B cell (primary cell): ENCODE data around the gene FRMD4B. TPM values are rescaled to one million over a fixed set of nuclear protein-coding genes. Genes with fewer than 3 reads are reported as not detected.
A peak's percentile ranks its signal among the peaks of the same experiment; 100 is the strongest.

Experiments used
- ATAC-seq: fragments of 200-7000 bp; cut with Tn5 transposase; one replicate; pipeline ENCODE4 v1.10.0; 2021; ENCODE audit warnings: low read depth, mild to moderate bottlenecking, moderate number of reproducible peaks, moderate library complexity
- CTCF ChIA-PET: fragments of 350-600 bp; sonication (Branson Sonifier 250); formaldehyde crosslinking; loops from one replicate; lab custom pipeline; 2021; ENCODE audit warnings: antibody characterized with exemption, inconsistent platforms; lab: Charles Lee
- POLR2A ChIA-PET: fragments of 350-600 bp; sonication (Branson Sonifier 250); formaldehyde crosslinking; loops from one replicate; lab custom pipeline; 2021; ENCODE audit warnings: antibody characterized with exemption; lab: Charles Lee
- DNase-seq: peaks from one replicate; pipeline ENCODE4 v3.0.0; 2013
- H2AFZ ChIP-seq: 2 replicates; pipeline ENCODE4 v1.6.1; 2012; ENCODE audit warnings: mild to moderate bottlenecking, low read depth, low read length; ENCODE audit not compliant: insufficient read depth, poor library complexity, severe bottlenecking
- H3K27ac ChIP-seq, 2 donors: 1 replicate in 1 of 2; 2 replicates in 1 of 2; pipeline ENCODE4 v1.5.1; 2012 to 2013; ENCODE audit warnings: low read length in 2 of 2, mild to moderate bottlenecking in 2 of 2, moderate library complexity in 1 of 2
- H3K27me3 ChIP-seq, 4 experiments: fragments of 200-600 bp in 1 of 4; sonication (generic) in 1 of 4; replicated peaks in 1 of 4; 1 replicate in 2 of 4; 2 replicates in 2 of 4; pipeline versions ENCODE4 v1.6.1 to v1.7.0; 2013 to 2016; ENCODE audit warnings: low read length in 3 of 4, mild to moderate bottlenecking in 2 of 4, mixed read lengths in 1 of 4, moderate library complexity in 1 of 4; ENCODE audit not compliant: insufficient read depth in 4 of 4, control insufficient read depth in 3 of 4; ENCODE audit errors: control extremely low read depth in 1 of 4
- H3K36me3 ChIP-seq, 2 experiments: replicated peaks in 1 of 2; 1 replicate in 1 of 2; 2 replicates in 1 of 2; pipeline versions ENCODE4 v1.6.1 to v1.7.1; 2013; ENCODE audit warnings: low read length in 1 of 2; ENCODE audit not compliant: insufficient read depth in 2 of 2, control insufficient read depth in 1 of 2; ENCODE audit errors: control extremely low read depth in 1 of 2, extremely low read depth in 1 of 2
- H3K4me1 ChIP-seq, 2 donors: fragments of 200-600 bp in 1 of 2; sonication (generic) in 1 of 2; 1 replicate in 1 of 2; 2 replicates in 1 of 2; pipeline versions ENCODE4 v1.5.1 to v1.6.1; 2013 to 2017; ENCODE audit warnings: low read length in 2 of 2; ENCODE audit not compliant: control insufficient read depth in 2 of 2, insufficient read depth in 2 of 2
- H3K4me2 ChIP-seq: replicated peaks from 2 replicates; pipeline ENCODE3; 2012; ENCODE audit warnings: mild to moderate bottlenecking, low read depth, low read length; ENCODE audit not compliant: poor library complexity, severe bottlenecking
- H3K4me3 ChIP-seq, 5 experiments: fragments of 200-600 bp in 1 of 5; sonication (generic) in 1 of 5; 1 replicate in 3 of 5; 2 replicates in 2 of 5; pipeline versions ENCODE4 v1.5.1 to v1.7.0; 2011 to 2016; ENCODE audit warnings: low read length in 4 of 5, mild to moderate bottlenecking in 4 of 5, low read depth in 2 of 5, control low read depth in 1 of 5, moderate library complexity in 1 of 5; ENCODE audit not compliant: insufficient read depth in 1 of 5; ENCODE audit errors: control extremely low read depth in 1 of 5, extremely low read depth in 1 of 5
- H3K79me2 ChIP-seq: fragments of 200-600 bp; sonication (generic); one replicate; pipeline ENCODE4 v1.6.0; 2016; ENCODE audit warnings: low read length; ENCODE audit not compliant: control insufficient read depth, insufficient read depth
- H3K9ac ChIP-seq: fragments of 200-600 bp; sonication (generic); 2 replicates; pipeline ENCODE4 v1.6.1; 2017; ENCODE audit warnings: mild to moderate bottlenecking, low read length, moderate library complexity
- H3K9me3 ChIP-seq, 3 donors: one replicate each; pipeline versions ENCODE4 v1.6.1 to v1.7.1; 2013; ENCODE audit warnings: low read length in 2 of 3; ENCODE audit not compliant: control insufficient read depth in 2 of 3, insufficient read depth in 1 of 3; ENCODE audit errors: control extremely low read depth in 1 of 3
- H4K20me1 ChIP-seq: 2 replicates; pipeline ENCODE4 v1.6.0; 2012; ENCODE audit warnings: mild to moderate bottlenecking, low read length; ENCODE audit not compliant: insufficient read depth, control insufficient read depth, poor library complexity, severe bottlenecking
- H3K27ac Mint-ChIP-seq: one replicate; pipeline ENCODE4 v1.8.0; 2021; ENCODE audit warnings: mixed read lengths
- H3K27me3 Mint-ChIP-seq: one replicate; pipeline ENCODE4 v1.8.0; 2021; ENCODE audit warnings: mixed read lengths
- H3K4me1 Mint-ChIP-seq: one replicate; pipeline ENCODE4 v1.8.0; 2021; ENCODE audit warnings: mixed read lengths
- H3K4me3 Mint-ChIP-seq: one replicate; pipeline ENCODE4 v1.8.0; 2021; ENCODE audit warnings: mixed read lengths
- H3K9me3 Mint-ChIP-seq: one replicate; pipeline ENCODE4 v1.8.0; 2022; ENCODE audit warnings: mixed read lengths; ENCODE audit not compliant: insufficient read depth
- CTCF ChIP-seq: fragments of 200-600 bp; IDR thresholded peaks from one replicate; pipeline ENCODE4 v1.8.0; 2022; ENCODE audit warnings: antibody characterized with exemption, mild to moderate bottlenecking
- WGBS: methylation state at CpG from one replicate; pipeline ENCODE4 v1.1.5; 2013; ENCODE audit warnings: missing lambda C conversion rate; ENCODE audit not compliant: insufficient coverage; 5-methylcytosine and 5-hydroxymethylcytosine counted together
- intact Hi-C: fragments of 100-400 bp; cut with micrococcal nuclease; formaldehyde crosslinking; loops from one replicate; pipeline ENCODE4 v1.10.0; 2022
- polyA plus RNA-seq: library from polyadenylated mRNA; depleted of rRNA; stranded (reverse); fragments of >200 nt; gene quantifications from 2 replicates; pipeline ENCODE4 v1.2.3, GENCODE V29; 2012
- total RNA-seq, 2 donors: library from RNA; stranded (reverse); fragments of 120-200 nt in 1 of 2; gene quantifications; 1 replicate in 1 of 2; 2 replicates in 1 of 2; pipeline versions ENCODE4 v1.2.3 to v1.2.4, GENCODE V29; 2013 to 2022

Gene FRMD4B
- total and polyA plus RNA-seq, 2 donors (not counting 1 experiment from before 2014, with no cell fraction given), result 0.06 to 0.20 TPM

GRCh38 chr3:69322158-69322509 is 63.8 kb downstream of the FRMD4B start:
- POLR2A ChIA-PET, result interaction anchor here (0.7 kb wide), 1 partner anchor 1793 kb away, joined by 5 read pairs; no protein-coding TSS in a partner anchor
- Histone ChIP-seq H3K4me3 (no peak overlapping the region), H3K9me3 (no peaks in the 10 kb centered on the region)

More at GRCh38 chr3:69322158-69322509, 63.8 kb downstream of the FRMD4B start:
- H3K27me3 Mint-ChIP-seq, result no peaks in the 10 kb centered on the region
- peaks cover 23 to 27% of the 10 kb centered on the region in 2 donors for H3K4me1 ChIP-seq
- H3K9me3 Mint-ChIP-seq, result no peaks in the 10 kb centered on the region
- H3K79me2 ChIP-seq, result no peaks in the 10 kb centered on the region
- intact Hi-C loops, result loop anchor here (5.0 kb wide), 1 partner anchor 160 kb away; no protein-coding TSS in a partner anchor
- H3K4me1 Mint-ChIP-seq, result peaks cover 32% of the 10 kb centered on the region
- H3K27ac ChIP-seq, result no peak overlapping the region
- no peak overlapping the region for H3K9ac ChIP-seq
- H3K4me3 Mint-ChIP-seq, result no peak overlapping the region
- H4K20me1 ChIP-seq, result no peaks in the 10 kb centered on the region
- H3K4me2 ChIP-seq, result no peak overlapping the region
- ATAC-seq (no peak), DNase-seq (no peak)
- H3K36me3 ChIP-seq, result no peaks in the 10 kb centered on the region
- H3K27me3 ChIP-seq, result no peaks in the 10 kb centered on the region
- no CpG with 5 or more reads among the region's 4 CpGs for WGBS
- TF ChIP-seq CTCF, result no peak
- CTCF ChIA-PET, result interaction anchor here (0.9 to 1.7 kb wide), 3 partner anchors 12 to 86 kb away, joined by 3 to 6 read pairs (median 5); no protein-coding TSS in a partner anchor
- H3K27ac Mint-ChIP-seq, result peak overlapping the region; percentile 15
- no peak overlapping the region for H2AFZ ChIP-seq
